Nephron (organoid): ENCODE measurements around the gene AXL.

Experiments
- H3K27ac Mint-ChIP-seq, 3 experiments: 2 replicates each; pipeline ENCODE4 v1.8.0; 2020; ENCODE audit warnings: mixed read lengths in 3 of 3, mild to moderate bottlenecking in 2 of 3, moderate library complexity in 1 of 3
- H3K27me3 Mint-ChIP-seq: 2 replicates; pipeline ENCODE4 v1.8.0; 2021; ENCODE audit warnings: low read depth, mild to moderate bottlenecking, moderate library complexity, mixed read lengths
- H3K36me3 Mint-ChIP-seq: 2 replicates; pipeline ENCODE4 v1.8.0; 2020; ENCODE audit warnings: low read depth, mixed read lengths
- H3K4me1 Mint-ChIP-seq: 2 replicates; pipeline ENCODE4 v1.8.0; 2020; ENCODE audit warnings: mixed read lengths
- H3K4me3 Mint-ChIP-seq, 3 experiments: 2 replicates each; pipeline ENCODE4 v1.8.0; 2020; ENCODE audit warnings: mild to moderate bottlenecking in 3 of 3, mixed read lengths in 3 of 3, moderate library complexity in 2 of 3
- H3K9me3 Mint-ChIP-seq: 2 replicates; pipeline ENCODE4 v1.8.0; 2020; ENCODE audit warnings: mixed read lengths
- TF ChIP-seq, protein P1 (sequence below), 3 experiments: fragments of 200-600 bp; sonication (generic); IDR thresholded peaks; one replicate each; pipeline ENCODE4 v1.5.0; 2021; ENCODE audit warnings: antibody characterized with exemption in 3 of 3; ENCODE audit not compliant: unreplicated experiment in 3 of 3

The AXL gene

DNA sequence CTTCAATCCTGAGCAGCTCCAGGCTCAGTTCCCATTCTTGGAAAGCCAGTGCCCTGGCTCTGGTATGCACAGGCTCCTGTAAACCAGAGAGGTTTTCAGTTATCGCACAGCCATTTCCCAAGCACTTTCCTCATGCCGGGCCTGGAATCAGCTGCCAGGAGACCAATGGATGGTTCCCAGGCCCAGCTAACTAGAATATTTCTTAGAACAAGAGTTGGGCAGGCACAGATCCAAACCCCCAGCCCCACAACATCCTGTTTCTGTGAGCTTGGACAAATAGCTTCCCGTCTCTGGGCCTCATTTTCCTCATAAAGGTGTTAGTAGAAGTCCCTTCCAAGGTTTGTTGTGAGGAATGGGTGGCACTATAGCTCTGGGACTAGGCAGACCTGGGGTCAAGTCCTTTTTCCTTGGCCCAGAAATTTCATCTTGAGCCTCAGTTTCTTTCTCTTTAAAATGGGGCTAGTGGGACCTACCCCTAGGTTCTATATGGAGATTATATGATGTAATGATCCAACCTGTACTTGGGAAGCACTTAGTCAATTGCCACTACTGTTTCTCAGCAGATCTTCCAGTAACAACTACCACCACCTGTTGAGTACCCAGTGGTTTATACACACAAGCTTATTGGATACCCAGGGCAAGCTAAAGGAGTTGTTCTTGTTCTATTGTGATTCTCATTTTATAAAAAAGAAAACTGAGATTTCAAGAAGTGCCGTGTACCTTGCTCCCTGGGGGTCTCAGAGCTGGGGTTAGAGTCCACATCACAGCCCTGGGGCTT lies 85.9 kb downstream of the AXL start:
- Mint-ChIP-seq H3K4me3 (no peak overlapping the region), H3K36me3 (peaks cover 65% of the 10 kb centered on the region), H3K9me3 (no peaks in the 10 kb centered on the region), H3K27me3 (no peaks in the 10 kb centered on the region), H3K4me1 (peaks cover 29% of the 10 kb centered on the region), H3K27ac (no peak overlapping the region)
- TF ChIP-seq, protein P1, sequence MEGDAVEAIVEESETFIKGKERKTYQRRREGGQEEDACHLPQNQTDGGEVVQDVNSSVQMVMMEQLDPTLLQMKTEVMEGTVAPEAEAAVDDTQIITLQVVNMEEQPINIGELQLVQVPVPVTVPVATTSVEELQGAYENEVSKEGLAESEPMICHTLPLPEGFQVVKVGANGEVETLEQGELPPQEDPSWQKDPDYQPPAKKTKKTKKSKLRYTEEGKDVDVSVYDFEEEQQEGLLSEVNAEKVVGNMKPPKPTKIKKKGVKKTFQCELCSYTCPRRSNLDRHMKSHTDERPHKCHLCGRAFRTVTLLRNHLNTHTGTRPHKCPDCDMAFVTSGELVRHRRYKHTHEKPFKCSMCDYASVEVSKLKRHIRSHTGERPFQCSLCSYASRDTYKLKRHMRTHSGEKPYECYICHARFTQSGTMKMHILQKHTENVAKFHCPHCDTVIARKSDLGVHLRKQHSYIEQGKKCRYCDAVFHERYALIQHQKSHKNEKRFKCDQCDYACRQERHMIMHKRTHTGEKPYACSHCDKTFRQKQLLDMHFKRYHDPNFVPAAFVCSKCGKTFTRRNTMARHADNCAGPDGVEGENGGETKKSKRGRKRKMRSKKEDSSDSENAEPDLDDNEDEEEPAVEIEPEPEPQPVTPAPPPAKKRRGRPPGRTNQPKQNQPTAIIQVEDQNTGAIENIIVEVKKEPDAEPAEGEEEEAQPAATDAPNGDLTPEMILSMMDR (IDR thresholded peaks at IDR 0.05; ENCODE audit: unreplicated experiment in 3 of 3), result no peak

DNA sequence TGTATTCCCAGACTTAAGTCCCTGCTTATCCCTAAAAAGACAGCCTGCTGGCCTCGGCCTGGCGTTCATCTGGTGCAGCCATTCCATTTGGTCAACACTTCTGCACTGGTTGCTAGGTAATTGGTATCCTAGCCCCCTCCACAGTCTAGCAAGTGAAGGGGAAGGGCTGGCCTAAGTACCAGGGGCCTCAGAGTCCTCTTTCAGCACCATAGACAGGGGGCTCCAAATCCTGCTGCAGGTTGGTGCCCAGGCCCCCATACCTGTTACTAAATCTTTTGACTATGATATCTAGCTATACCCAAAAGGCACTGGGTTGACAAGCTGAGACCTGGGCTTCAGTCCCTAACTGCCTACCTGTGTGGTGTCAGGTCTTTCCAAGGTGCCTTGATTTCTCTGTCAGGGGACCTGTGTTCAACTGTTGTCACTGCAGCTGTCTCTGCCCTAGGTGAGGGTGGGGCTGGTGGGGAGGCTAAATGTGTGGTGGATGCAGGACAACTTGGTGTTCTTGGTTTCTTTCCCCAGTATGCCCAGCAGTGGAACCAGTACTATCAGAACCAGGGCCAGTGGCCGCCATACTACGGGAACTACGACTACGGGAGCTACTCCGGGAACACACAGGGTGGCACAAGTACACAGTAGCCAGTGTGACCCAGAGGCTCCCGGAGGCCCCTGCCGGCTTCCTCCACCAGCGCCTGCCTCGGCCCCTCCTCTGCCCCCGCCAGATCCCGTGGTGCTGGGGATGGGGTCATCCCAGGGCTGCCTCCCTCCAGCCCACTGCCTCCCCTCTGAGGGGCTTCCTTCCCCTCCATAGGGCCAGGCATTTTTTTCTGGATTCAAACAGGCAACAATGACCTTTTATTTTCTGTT lies 87.1 kb downstream of the AXL start:
- no peaks in the 10 kb centered on the region for H3K27me3 Mint-ChIP-seq
- TF ChIP-seq, protein P1 (IDR thresholded peaks at IDR 0.05; ENCODE audit: unreplicated experiment in 3 of 3), result no peak
- H3K4me1 Mint-ChIP-seq, result peaks cover 32% of the 10 kb centered on the region
- H3K27ac Mint-ChIP-seq, result peak overlapping the region in 1 of 3 experiments; percentile 27
- peaks cover 55% of the 10 kb centered on the region for H3K36me3 Mint-ChIP-seq
- H3K4me3 Mint-ChIP-seq, result no peak overlapping the region
- no peaks in the 10 kb centered on the region for H3K9me3 Mint-ChIP-seq

DNA sequence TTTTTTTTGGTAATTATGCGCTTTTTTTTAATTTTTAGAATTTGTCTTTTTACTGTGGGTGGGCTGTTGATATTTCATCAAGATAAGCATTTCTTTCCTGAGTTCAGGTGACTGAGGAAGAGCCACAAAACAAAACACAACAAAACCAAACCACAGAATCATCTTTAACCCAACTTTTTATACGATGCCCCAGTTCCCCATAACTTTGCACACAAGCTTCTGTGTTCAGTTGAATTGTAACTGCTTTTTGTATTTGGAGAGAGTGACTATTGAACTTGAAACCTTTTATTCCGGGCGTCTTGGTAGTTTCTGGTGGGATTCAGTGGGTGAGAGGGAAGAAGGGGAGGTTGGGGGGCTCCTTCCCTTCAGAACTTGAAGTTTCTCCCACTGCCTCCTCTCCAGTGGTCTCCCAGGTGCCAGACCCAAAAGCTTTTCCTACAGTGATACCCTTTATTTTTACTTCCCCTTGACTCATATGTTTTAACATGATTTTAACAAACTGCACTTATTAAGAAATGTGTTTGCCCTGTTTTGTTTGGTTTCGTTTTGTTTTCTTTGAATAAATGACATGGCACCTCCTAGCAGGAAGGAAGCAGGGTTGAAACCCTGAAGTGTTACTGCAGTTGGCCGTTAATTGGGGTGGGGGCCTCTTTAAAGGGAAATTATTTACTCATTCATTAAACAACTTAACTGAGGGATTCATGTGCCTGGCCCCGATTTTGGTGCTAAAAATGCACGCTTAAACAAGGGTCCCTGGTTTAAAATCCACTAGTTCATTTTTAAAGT lies 88.3 kb downstream of the AXL start:
- TF ChIP-seq, protein P1 (IDR thresholded peaks at IDR 0.05; ENCODE audit: unreplicated experiment in 3 of 3), result no peak
- Mint-ChIP-seq H3K27me3 (no peaks in the 10 kb centered on the region), H3K4me3 (no peak overlapping the region), H3K9me3 (no peaks in the 10 kb centered on the region), H3K4me1 (peaks cover 38% of the 10 kb centered on the region), H3K36me3 (peaks cover 46% of the 10 kb centered on the region), H3K27ac (peak overlapping the region; percentile 63 to 97 (median 71))

DNA sequence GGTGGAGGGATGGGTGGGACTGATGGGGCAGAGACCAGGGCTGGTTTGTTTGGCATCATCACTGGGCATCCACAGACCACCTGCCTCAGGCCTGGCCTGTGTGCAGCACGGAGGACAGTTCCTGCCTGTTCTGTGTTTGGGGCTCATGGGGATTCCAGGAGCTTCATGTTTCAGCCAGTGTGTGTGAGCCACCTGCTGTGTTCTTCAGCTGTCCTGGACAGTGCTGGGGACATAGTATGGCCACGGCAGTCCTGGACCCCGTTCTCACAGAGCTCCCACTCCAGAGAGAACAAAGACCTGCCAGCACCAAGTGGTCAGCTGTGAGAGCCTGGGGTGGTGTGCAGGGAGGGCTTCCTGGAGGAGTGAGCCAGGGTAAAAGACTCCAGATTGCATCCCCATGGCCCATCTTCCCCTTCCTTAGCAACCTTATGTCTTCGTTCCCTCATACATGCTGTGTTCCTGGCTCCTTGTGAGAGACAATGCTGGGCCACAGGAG lies 89.0 kb downstream of the AXL start:
- H3K9me3 Mint-ChIP-seq, result no peaks in the 10 kb centered on the region
- peaks cover 38% of the 10 kb centered on the region for H3K4me1 Mint-ChIP-seq
- peaks cover 42% of the 10 kb centered on the region for H3K36me3 Mint-ChIP-seq
- H3K27me3 Mint-ChIP-seq, result no peaks in the 10 kb centered on the region
- peak overlapping the region; percentile 97 to 98 (median 97) for H3K27ac Mint-ChIP-seq
- TF ChIP-seq, protein P1 (IDR thresholded peaks at IDR 0.05; ENCODE audit: unreplicated experiment in 3 of 3), result no peak
- peak overlapping the region; percentile 34 to 98 (median 96) for H3K4me3 Mint-ChIP-seq

DNA sequence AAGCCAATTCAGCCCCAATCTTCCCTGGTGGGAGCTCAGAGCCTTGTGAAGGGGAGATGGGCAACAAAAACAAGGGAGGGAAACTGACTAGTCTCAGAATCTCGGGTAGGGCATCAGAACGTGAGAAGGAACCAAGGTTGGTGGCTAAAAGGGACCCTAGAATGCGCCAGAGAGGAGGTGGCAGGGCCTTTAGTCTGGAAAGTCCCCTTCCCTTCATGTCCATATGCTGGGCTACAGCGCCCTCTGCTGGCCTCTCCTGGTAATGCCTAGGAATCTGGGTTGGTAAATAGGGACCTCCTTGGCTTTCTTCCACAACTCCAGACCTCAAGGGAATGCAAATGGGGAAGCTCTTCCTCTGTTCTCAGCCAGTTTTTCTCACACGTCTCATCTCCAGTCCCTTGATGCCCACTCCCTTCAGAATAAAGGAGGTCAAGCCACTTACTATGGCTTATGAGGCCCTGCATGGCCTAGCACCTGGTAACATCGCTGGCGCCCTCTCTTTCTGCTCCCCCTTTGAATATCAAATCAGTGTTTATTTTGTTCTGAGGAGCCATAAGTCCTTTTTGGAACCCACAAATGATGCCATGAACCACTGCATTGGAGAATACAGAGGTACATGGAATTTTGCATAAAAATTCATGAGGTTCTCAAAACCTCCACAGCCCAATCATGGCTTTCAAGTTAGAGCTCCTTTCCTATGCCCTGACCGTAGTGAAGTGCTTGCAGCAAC lies 89.6 kb downstream of the AXL start:
- H3K4me3 Mint-ChIP-seq, result peak overlapping the region; percentile 95 to 98 (median 96)
- H3K27me3 Mint-ChIP-seq, result no peaks in the 10 kb centered on the region
- H3K4me1 Mint-ChIP-seq, result peaks cover 43% of the 10 kb centered on the region
- TF ChIP-seq, protein P1 (IDR thresholded peaks at IDR 0.05; ENCODE audit: unreplicated experiment in 3 of 3), result peak; percentile 94 to 97 (median 94)
- no peaks in the 10 kb centered on the region for H3K9me3 Mint-ChIP-seq
- peak overlapping the region; percentile 97 to 98 (median 97) for H3K27ac Mint-ChIP-seq
- peaks cover 42% of the 10 kb centered on the region for H3K36me3 Mint-ChIP-seq
